CD4-positive, alpha-beta T cell treated with Interleukin-17A for 4 hours (primary cell): ENCODE measurements around the gene ANO4.
"Not testable (repeated sequence)": the region's sequence is repeated elsewhere in the genome, so short reads cannot be mapped to it uniquely, and the experiment has no call there.

ENCODE experiments used
- DNase-seq: peaks from one replicate; pipeline ENCODE4 v3.0.0-alpha.2; 2020; ENCODE audit warnings: mixed read lengths

Gene ANO4

GRCh38 chr12:100877776-100878175 is 83.2 kb downstream of the ANO4 start:
- DNase-seq = no peak

DNA sequence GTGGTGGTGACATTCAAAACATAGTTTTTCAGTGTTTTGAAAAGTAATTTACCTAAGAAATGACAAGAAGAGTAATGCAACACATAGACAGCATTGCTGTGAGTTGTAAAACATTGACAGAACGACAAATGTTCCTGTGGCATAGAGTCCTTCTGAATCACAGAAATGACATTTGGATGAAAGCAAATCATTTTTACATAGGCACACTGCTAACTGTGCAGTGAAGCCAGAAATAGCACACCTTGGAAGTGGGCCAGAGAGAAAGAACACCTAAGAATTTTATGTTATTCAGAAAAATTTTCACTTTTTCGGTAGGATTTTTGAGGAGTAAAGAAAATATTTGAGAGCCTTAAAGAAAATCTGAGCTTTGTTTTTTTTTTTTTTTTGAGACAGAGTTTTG is 100.6 kb downstream of the ANO4 start:
- DNase-seq = no peak

DNA sequence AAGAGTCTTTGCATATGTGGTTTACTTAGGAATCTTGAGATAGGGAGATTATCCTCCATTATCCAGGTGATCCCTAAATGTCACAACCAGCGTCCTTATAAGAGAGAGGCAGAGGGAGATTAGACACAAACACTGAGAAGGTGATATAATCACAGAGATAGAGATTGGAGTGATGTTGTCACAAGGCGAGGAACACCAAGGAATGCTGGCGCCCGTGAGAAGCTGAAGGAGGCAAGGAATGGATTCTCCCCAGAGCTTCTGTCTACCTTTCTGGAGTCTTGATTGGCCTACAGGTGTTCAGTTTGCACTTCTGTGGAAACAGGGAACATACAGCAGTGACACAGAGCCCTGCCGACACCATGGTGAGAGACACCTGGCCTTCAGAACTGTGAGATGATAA is 101.6 kb downstream of the ANO4 start:
- DNase-seq = no peak

DNA sequence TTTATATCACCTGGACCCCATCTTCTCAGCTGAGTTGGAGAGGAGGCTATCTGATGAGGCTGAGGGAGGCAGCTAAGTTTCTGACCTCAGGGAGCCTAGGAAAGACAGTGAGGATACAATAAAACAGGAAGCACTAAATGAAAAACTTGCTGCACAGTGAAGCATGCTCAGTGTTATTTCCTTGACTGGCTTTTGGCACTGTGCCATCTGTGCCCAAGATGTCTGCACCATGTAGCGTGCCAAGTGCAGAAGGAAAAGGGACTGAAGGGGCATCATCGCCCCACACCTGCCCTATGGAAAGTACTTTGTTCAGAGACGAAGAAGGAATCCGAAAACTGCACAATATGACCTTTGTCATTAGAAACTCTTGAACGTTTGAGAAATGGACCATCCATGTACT is 102.7 kb downstream of the ANO4 start:
- DNase-seq = no peak

DNA sequence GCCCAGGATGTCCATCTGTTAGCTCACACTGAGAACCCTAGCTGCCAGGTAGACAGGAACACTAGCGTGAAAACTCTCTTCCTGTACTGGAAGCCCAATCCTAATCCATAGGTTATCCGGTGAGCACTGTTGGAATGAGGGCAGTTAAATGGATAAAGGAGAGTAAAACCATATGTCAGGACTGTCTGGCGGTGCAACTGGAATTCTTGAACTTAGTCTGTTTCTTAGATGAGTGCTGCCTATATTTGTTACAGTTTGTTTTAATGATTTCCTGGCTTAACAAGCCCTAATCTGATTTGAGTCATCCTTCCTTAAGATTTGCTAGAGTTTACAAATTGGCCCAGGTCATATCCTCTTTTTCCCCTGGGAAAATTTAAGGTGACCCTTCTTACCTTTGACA is 104.7 kb downstream of the ANO4 start:
- no peak for DNase-seq

DNA sequence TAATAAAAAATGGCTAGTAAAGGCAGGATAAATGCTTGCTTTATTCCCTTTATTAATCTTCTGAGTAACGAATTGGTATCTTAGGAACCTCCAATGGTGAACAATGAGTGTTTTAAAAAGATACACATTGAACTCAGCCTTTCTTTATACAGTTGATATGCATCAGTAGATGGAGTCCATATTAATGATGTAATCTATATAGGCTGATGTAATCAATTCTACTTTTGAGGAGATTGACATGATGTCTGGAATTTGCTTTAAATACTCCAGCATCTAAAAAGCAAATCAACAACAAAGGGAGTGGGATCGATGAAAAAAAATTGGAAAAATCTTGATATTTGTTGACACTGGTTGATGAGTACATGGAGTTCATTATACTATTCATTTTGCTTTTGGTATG is 106.2 kb downstream of the ANO4 start:
- DNase-seq = no peak

GRCh38 chr12:100901266-100901665 is 106.7 kb downstream of the ANO4 start:
- DNase-seq = no peak

- no peak for DNase-seq
Observed at GRCh38 chr12:100904270-100904669, 109.7 kb downstream of the ANO4 start.

DNA sequence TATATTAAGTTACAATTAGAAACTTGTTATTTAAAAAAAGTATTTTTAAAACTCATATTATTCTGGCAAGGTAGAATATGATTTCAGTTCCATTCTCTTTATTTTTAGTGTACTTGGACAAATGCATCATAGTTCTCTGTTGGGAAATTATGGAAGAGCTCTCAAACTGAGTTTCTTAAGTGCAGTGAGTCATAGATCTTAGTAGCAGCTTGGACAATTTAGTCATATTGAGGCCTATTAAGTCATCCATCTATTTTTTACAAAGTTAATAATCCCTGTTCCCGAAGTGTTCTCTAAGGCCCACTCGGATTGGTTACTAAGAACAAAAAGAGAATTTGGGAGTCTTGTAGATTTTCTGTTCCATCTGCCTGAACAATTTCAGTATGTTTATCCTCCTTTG is 113.9 kb downstream of the ANO4 start:
- no peak for DNase-seq

DNA sequence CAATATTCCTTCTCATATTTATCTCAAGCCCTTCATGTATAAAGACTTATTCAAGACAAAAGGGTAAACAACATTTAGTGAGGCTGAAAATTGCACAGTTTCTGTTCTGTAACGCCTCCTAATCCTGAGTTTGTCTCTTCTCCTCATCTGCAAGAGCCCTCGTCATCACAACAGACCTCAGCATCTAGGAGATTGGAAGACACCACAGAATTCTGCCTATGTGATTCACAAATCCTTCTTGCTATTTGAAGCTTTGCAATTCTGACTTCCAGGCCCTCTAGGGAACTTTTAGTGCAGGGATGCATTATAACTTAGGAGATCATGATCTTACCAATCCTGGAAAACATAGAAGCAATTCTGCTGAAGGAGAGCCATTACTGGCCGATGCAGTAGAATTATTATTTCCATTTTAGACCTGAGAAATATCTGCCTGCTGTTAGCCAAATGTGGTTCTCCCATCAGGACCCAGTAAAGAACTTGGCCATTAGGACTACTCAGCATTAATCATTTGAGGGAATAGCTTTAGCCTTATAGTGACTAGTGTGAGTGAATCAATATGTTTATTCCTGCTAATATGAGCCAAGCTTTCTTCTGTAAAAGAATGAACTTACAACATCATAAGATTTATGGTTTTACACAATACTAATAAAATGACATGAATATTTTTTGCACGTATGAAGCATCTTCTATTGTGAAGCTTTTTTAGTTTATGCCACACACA is 119.5 kb downstream of the ANO4 start:
- no peak for DNase-seq

- DNase-seq = no peak
Observed at GRCh38 chr12:100919116-100919515, 124.5 kb downstream of the ANO4 start.

DNA sequence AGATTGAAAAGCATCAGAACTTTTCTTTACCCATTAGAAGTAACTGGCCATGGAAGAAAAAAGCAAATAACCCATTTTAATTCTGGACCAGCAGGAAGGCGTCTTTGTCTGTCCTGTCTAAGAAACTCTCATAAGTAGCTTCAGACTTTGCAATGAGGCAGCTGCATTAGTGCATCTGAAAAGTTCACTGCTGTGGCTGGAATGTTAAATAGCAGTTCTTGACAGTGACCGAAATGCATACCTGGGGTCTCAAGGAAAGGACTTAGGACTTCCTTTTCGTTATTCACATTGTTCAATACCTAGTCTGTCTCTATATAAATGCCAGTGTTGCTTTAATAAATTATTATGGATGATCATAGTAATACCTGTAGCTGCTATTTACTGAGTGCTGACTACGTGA is 125.9 kb downstream of the ANO4 start:
- DNase-seq = no peak

- DNase-seq = no peak
Observed at GRCh38 chr12:100926669-100927248, 132.2 kb downstream of the ANO4 start.

DNA sequence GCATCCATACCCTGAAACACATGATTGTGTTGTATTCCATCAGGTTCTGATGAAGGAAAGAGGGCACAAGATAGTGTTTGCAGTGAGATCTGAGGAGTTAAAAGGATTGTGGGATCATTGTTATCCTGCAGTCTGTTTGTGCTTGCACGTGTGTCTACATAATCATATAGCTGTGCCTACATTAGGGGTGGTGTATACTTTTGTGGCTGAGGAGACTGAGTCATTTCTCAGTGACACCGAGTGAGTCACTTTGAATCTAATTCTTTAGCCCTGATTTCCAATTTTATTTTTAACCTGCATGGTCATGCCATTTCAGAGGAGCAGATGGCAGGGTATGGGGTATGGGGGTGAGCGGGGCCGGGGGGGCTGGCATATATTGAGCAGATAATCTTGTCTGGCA is 133.2 kb downstream of the ANO4 start:
- DNase-seq = no peak

- DNase-seq = no peak
Observed at GRCh38 chr12:100932571-100932970, 138.0 kb downstream of the ANO4 start.

DNA sequence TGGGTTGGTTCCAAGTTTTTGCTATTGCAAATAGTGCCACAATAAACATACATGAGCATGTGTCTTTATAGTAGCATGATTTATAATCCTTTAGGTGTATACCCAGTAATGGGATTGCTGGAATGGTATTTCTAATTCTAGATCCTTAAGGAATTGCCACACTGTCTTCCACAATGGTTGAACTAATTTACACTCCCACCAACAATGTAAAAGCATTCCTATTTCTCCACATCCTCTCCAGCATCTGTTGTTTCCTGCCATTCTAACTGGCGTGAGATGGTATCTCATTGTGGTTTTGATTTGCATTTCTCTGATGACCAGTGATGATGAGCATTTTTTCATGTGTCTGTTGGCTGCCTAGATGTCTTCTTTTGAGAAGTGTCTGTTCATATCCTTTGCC is 139.0 kb downstream of the ANO4 start:
- not testable (repeated sequence) for DNase-seq

GRCh38 chr12:100935929-100936328 is 141.4 kb downstream of the ANO4 start:
- DNase-seq = no peak

GRCh38 chr12:100936661-100937060 is 142.1 kb downstream of the ANO4 start:
- DNase-seq = no peak

- no peak for DNase-seq
Observed at GRCh38 chr12:100940503-100940902, 145.9 kb downstream of the ANO4 start.

DNA sequence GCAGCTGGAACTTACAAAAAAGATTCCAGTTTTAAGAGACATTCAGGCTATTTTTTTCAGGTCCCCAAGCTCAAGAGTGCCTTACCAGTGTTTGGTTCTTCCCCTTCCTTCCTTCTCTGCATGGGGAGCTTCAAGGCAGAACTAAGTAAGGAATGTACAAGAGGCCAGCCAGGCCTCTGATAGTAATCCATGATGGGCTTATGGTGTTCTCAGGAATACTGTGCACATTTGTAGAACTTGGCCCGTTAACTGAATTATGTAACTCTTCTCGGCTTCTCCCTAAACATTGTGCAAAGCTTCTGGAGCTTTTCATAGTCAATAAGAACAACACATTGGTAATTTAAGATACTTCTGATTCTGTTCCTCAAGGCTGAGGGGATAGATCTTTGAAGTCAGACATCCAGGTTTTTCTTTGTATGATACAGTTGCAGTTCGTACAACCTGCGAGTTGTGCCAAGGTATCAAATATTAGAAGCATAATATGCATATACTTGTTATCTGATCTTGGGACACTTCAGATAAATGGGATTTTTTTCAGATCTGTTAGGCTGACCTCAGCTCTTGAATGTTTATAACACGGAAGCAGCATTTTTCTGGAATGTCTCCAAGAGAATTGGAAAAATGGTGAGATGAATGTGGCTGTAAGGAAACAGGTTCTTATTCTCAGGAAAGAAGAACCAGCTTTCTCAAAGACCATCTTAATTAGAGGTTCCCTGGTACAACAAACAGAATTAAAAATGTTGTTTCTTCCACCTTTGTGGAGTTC is 148.6 kb downstream of the ANO4 start:
- DNase-seq = no peak

- no peak for DNase-seq
Observed at GRCh38 chr12:100951756-100952155, 157.2 kb downstream of the ANO4 start.

- DNase-seq = no peak
Observed at GRCh38 chr12:100953217-100953616, 158.6 kb downstream of the ANO4 start.

DNA sequence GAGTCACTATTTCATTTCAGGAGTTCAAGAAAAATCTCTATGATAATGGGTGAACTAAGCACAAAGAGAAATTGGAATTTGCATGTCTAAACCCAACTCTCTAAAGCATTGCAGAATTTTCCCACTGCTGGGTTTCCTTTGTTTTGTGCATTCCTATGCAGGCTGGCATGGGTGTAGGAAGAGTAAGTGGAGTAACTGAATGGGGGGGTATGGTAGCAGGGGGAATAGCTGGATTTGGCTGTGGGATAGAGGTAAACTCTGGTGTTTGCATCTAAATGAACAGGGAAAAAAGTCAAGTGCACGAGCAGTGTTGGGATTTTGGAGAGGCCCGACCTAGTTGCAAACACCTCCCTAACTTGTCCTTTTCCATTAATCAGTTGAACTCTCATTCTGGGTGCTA is 159.1 kb downstream of the ANO4 start:
- DNase-seq = no peak

GRCh38 chr12:100954118-100954517 is 159.5 kb downstream of the ANO4 start:
- DNase-seq = no peak
